IMR-90 (cell line): ENCODE measurements around the gene KNG1. TPM values are rescaled to one million over a fixed set of nuclear protein-coding genes. Genes with fewer than 3 reads are reported as not detected.

Experiments
- ATAC-seq: fragments of 200-7000 bp; cut with Tn5 transposase; 2 replicates; pipeline ENCODE4 v1.9.1; 2020; ENCODE audit warnings: low read depth, mild to moderate bottlenecking, moderate library complexity
- BruUV-seq: library from RNA; stranded (reverse); fragments of 400-500 nt; replicated peaks from 2 replicates; lab custom pipeline; 2021; lab: Mats Ljungman, UMichigan
- CTCF ChIA-PET: fragments of 300-600 bp; formaldehyde crosslinking; extraction: SDS; loops from one replicate; lab custom pipeline; 2021; ENCODE audit warnings: antibody characterized with exemption; lab: Yijun Ruan, JAX
- POLR2A ChIA-PET: fragments of 300-600 bp; sonication (Branson Sonifier 250); formaldehyde crosslinking; loops from one replicate; lab custom pipeline; 2022; ENCODE audit warnings: antibody characterized with exemption; ENCODE audit not compliant: unreplicated experiment; lab: Charles Lee
- DNase-seq: peaks from one replicate; pipeline ENCODE4 v3.0.0; 2013
- H2AFZ ChIP-seq: replicated peaks from 2 replicates; pipeline ENCODE3; 2013; ENCODE audit warnings: low read length, mild to moderate bottlenecking; ENCODE audit not compliant: poor library complexity
- H2AK5ac ChIP-seq: 2 replicates; pipeline ENCODE4 v1.6.1; 2013; ENCODE audit warnings: low read depth, low read length, inconsistent platforms
- H2AK9ac ChIP-seq: replicated peaks from 2 replicates; pipeline ENCODE3; 2013; ENCODE audit warnings: mild to moderate bottlenecking, low read depth, low read length, moderate library complexity; ENCODE audit not compliant: poor library complexity
- H2BK120ac ChIP-seq: 2 replicates; pipeline ENCODE4 v1.6.1; 2013; ENCODE audit warnings: low read depth, low read length, inconsistent platforms
- H2BK15ac ChIP-seq: 3 replicates; pipeline ENCODE4 v1.6.1; 2013; ENCODE audit warnings: low read depth, low read length, inconsistent platforms
- H2BK20ac ChIP-seq: 2 replicates; pipeline ENCODE4 v1.6.1; 2013; ENCODE audit warnings: low read depth, mild to moderate bottlenecking, inconsistent platforms, low read length, moderate library complexity
- H2BK5ac ChIP-seq: 2 replicates; pipeline ENCODE4 v1.6.1; 2013; ENCODE audit warnings: mild to moderate bottlenecking, low read depth, low read length, inconsistent platforms; ENCODE audit not compliant: poor library complexity, severe bottlenecking
- H3K14ac ChIP-seq: replicated peaks from 2 replicates; pipeline ENCODE4 v1.6.1; 2013; ENCODE audit warnings: low read depth, low read length, inconsistent platforms
- H3K18ac ChIP-seq: 2 replicates; pipeline ENCODE4 v1.6.1; 2013; ENCODE audit warnings: low read depth, low read length, control low read depth
- H3K23ac ChIP-seq: 2 replicates; pipeline ENCODE4 v1.6.1; 2013; ENCODE audit warnings: low read depth, low read length, inconsistent platforms
- H3K27ac ChIP-seq: 2 replicates; pipeline ENCODE4 v1.5.1; 2013; ENCODE audit warnings: mild to moderate bottlenecking, control low read depth, low read length; ENCODE audit not compliant: insufficient read depth
- H3K27me3 ChIP-seq: 2 replicates; pipeline ENCODE4 v1.6.1; 2013; ENCODE audit warnings: low read length; ENCODE audit not compliant: control insufficient read depth, insufficient read depth
- H3K36me3 ChIP-seq: 2 replicates; pipeline ENCODE4 v1.6.1; 2013; ENCODE audit warnings: low read length, mixed read lengths; ENCODE audit not compliant: control insufficient read depth, insufficient read depth
- H3K4ac ChIP-seq: 2 replicates; pipeline ENCODE4 v1.6.1; 2013; ENCODE audit warnings: low read depth, low read length, inconsistent platforms
- H3K4me1 ChIP-seq: 2 replicates; pipeline ENCODE4 v1.6.1; 2013; ENCODE audit warnings: low read length, mixed read lengths; ENCODE audit not compliant: control insufficient read depth, insufficient read depth
- H3K4me2 ChIP-seq: 2 replicates; pipeline ENCODE4 v1.6.1; 2013; ENCODE audit warnings: low read depth, mild to moderate bottlenecking, control low read depth, low read length, moderate library complexity
- H3K4me3 ChIP-seq: 2 replicates; pipeline ENCODE4 v1.5.1; 2013; ENCODE audit warnings: low read depth, mild to moderate bottlenecking, control low read depth, low read length, moderate library complexity; ENCODE audit not compliant: insufficient read depth
- H3K56ac ChIP-seq: 2 replicates; pipeline ENCODE4 v1.6.1; 2013; ENCODE audit warnings: low read length, inconsistent platforms; ENCODE audit not compliant: insufficient read depth; ENCODE audit errors: extremely low read depth
- H3K79me1 ChIP-seq, 2 experiments: 2 replicates each; pipeline ENCODE4 v1.6.1; 2013; ENCODE audit warnings: low read length in 2 of 2, inconsistent platforms in 1 of 2, low read depth in 1 of 2
- H3K9ac ChIP-seq: 2 replicates; pipeline ENCODE4 v1.6.1; 2013; ENCODE audit warnings: low read depth, low read length, control low read depth
- H3K9me1 ChIP-seq: 2 replicates; pipeline ENCODE4 v1.6.1; 2013; ENCODE audit warnings: low read length, inconsistent platforms; ENCODE audit not compliant: insufficient read depth
- H3K9me3 ChIP-seq: 2 replicates; pipeline ENCODE4 v1.6.1; 2013; ENCODE audit warnings: low read length; ENCODE audit not compliant: control insufficient read depth, insufficient read depth
- H4K20me1 ChIP-seq: 2 replicates; pipeline ENCODE4 v1.6.1; 2013; ENCODE audit warnings: low read length, inconsistent platforms; ENCODE audit not compliant: insufficient read depth
- H4K5ac ChIP-seq: 2 replicates; pipeline ENCODE4 v1.6.1; 2013; ENCODE audit warnings: mild to moderate bottlenecking, low read depth, low read length, control low read depth
- H4K8ac ChIP-seq, 2 experiments: 2 replicates each; pipeline ENCODE4 v1.6.1; 2013; ENCODE audit warnings: low read depth in 2 of 2, low read length in 2 of 2, control low read depth in 1 of 2, inconsistent platforms in 1 of 2
- H4K91ac ChIP-seq: 2 replicates; pipeline ENCODE4 v1.6.1; 2013; ENCODE audit warnings: low read depth, low read length, inconsistent platforms; ENCODE audit not compliant: insufficient read depth
- BHLHE40 ChIP-seq: fragments of 150-350 bp; IDR thresholded peaks from 2 replicates; pipeline ENCODE4 v1.6.1; 2016; ENCODE audit warnings: mild to moderate bottlenecking, low read depth, low read length
- CEBPB ChIP-seq: IDR thresholded peaks from 2 replicates; pipeline ENCODE4 v1.6.1; 2012; ENCODE audit warnings: low read depth, low read length, improper control_type of control experiment
- CHD1 ChIP-seq: IDR thresholded peaks from 2 replicates; pipeline ENCODE4 v1.6.1; 2012; ENCODE audit warnings: low read depth, low read length, improper control_type of control experiment
- CTCF ChIP-seq: conservative IDR thresholded peaks from 2 replicates; pipeline ENCODE4 v1.5.1; 2012; ENCODE audit warnings: mild to moderate bottlenecking, low read depth, low read length, improper control_type of control experiment
- ELK1 ChIP-seq: fragments of 150-350 bp; IDR thresholded peaks from 2 replicates; pipeline ENCODE4 v1.6.1; 2016; ENCODE audit warnings: low read depth, mild to moderate bottlenecking, low read length, moderate library complexity, borderline replicate concordance
- FOS ChIP-seq: fragments of 150-350 bp; IDR thresholded peaks from 2 replicates; pipeline ENCODE4 v1.6.1; 2016; ENCODE audit warnings: low read depth, low read length
- MAFK ChIP-seq: IDR thresholded peaks from 2 replicates; pipeline ENCODE4 v1.6.1; 2012; ENCODE audit warnings: low read depth, low read length, improper control_type of control experiment
- MAZ ChIP-seq: IDR thresholded peaks from 2 replicates; pipeline ENCODE4 v1.6.1; 2012; ENCODE audit warnings: low read depth, mild to moderate bottlenecking, low read length, improper control_type of control experiment, moderate library complexity, borderline replicate concordance
- MXI1 ChIP-seq: IDR thresholded peaks from 2 replicates; pipeline ENCODE4 v1.6.1; 2012; ENCODE audit warnings: low read depth, mild to moderate bottlenecking, low read length, moderate library complexity, borderline replicate concordance
- NFE2L2 ChIP-seq: fragments of 150-350 bp; IDR thresholded peaks from 2 replicates; pipeline ENCODE4 v1.6.1; 2016; ENCODE audit warnings: low read depth, mild to moderate bottlenecking, low read length
- POLR2A ChIP-seq: IDR thresholded peaks from 2 replicates; pipeline ENCODE4 v1.6.1; 2012; ENCODE audit warnings: mild to moderate bottlenecking, low read depth, low read length
- RAD21 ChIP-seq: IDR thresholded peaks from 2 replicates; pipeline ENCODE4 v1.6.1; 2012; ENCODE audit warnings: low read length, improper control_type of control experiment
- RCOR1 ChIP-seq: IDR thresholded peaks from 2 replicates; pipeline ENCODE4 v1.6.1; 2012; ENCODE audit warnings: mild to moderate bottlenecking, low read length, improper control_type of control experiment; ENCODE audit not compliant: insufficient replicate concordance
- RFX5 ChIP-seq: IDR thresholded peaks from 2 replicates; pipeline ENCODE4 v1.8.0; 2012; ENCODE audit warnings: low read depth, mild to moderate bottlenecking, low read length, moderate library complexity
- USF2 ChIP-seq: fragments of 150-350 bp; IDR thresholded peaks from 2 replicates; pipeline ENCODE4 v1.6.1; 2017; ENCODE audit warnings: mild to moderate bottlenecking, antibody characterized with exemption, low read length, low read depth
- WGBS, 2 experiments: methylation state at CpG; one replicate each; pipeline versions ENCODE4 v1.1.5 to v1.1.7; 2013; ENCODE audit warnings: missing lambda C conversion rate in 2 of 2; ENCODE audit not compliant: insufficient read length in 1 of 2; ENCODE audit errors: extremely low coverage in 2 of 2; 5-methylcytosine and 5-hydroxymethylcytosine counted together
- dilution Hi-C: fragments of 300-500 bp; cut with HindIII; formaldehyde crosslinking; loops from one replicate; pipeline ENCODE4 v1.14.3; 2018; ENCODE audit warnings: low sequenced_read_pairs; ENCODE audit not compliant: unreplicated experiment
- in situ Hi-C: fragments of 300-500 bp; cut with MboI; formaldehyde crosslinking; loops from 3 replicates; pipeline ENCODE4 v1.14.3; 2019; ENCODE audit warnings: low sequenced_read_pairs, inconsistent platforms, mixed read lengths
- intact Hi-C: fragments of 100-400 bp; cut with micrococcal nuclease; formaldehyde crosslinking; loops from 2 replicates; pipeline ENCODE4 v1.10.0; 2022
- polyA plus RNA-seq, 3 experiments: library from polyadenylated mRNA; depleted of rRNA; stranded (reverse); fragments of >200 nt; gene quantifications; 2 replicates each; pipeline ENCODE4 v1.2.3, GENCODE V29; 2012; ENCODE audit warnings: low replicate concordance in 1 of 3
- total RNA-seq: library from RNA; depleted of rRNA; stranded (reverse); fragments of >200 nt; gene quantifications from 2 replicates; pipeline ENCODE4 v1.2.3, GENCODE V29; 2012

Gene KNG1
- total and polyA plus RNA-seq, 2 of the 4 experiments (the other 2 are of a cell fraction), result not detected

- Histone ChIP-seq H4K91ac (no peak overlapping the region), H4K20me1 (no peaks in the 10 kb centered on the region), H3K4me3 (no peak overlapping the region), H3K27me3 (peaks cover 1% of the 10 kb centered on the region), H3K23ac (no peak overlapping the region), H2BK5ac (no peak overlapping the region), H3K79me1 (no peaks in the 10 kb centered on the region), H2AK5ac (no peak overlapping the region), H2AK9ac (no peak overlapping the region), H3K36me3 (no peaks in the 10 kb centered on the region), H3K56ac (no peak overlapping the region), H3K27ac (no peak overlapping the region), H3K14ac (no peak overlapping the region), H2BK15ac (no peak overlapping the region), H3K9me3 (no peaks in the 10 kb centered on the region), H3K9ac (no peak overlapping the region), H4K8ac (no peak overlapping the region), H2BK120ac (no peak overlapping the region), H2AFZ (no peak overlapping the region), H3K4me2 (no peak overlapping the region), H3K4ac (no peak overlapping the region), H2BK20ac (no peak overlapping the region), H4K5ac (no peak overlapping the region), H3K9me1 (no peaks in the 10 kb centered on the region), H3K4me1 (peaks cover 2% of the 10 kb centered on the region; the same call in 1 of the 2 replicates), H3K18ac (no peak overlapping the region)
- no peak for ATAC-seq
- BruUV-seq, result no TSS peak
- 81% methylated on average over 3 of the region's 12 CpGs; no CpG with 5 or more reads in 1 of the 2 experiments for WGBS, 2 experiments
- ChIA-PET CTCF (no interaction called here), POLR2A (no interaction called here)
- intact Hi-C loops, result no loop called here
- no peak for TF ChIP-seq CTCF
- no peak for TF ChIP-seq FOS
- no peak for TF ChIP-seq NFE2L2
- no peak for TF ChIP-seq RAD21
- TF ChIP-seq POLR2A, result no peak
- no peak for TF ChIP-seq MXI1
- no peak for TF ChIP-seq CEBPB
- TF ChIP-seq MAFK, result no peak
- TF ChIP-seq RCOR1, result no peak
- TF ChIP-seq MAZ, result no peak
- no peak for TF ChIP-seq ELK1
- no peak for TF ChIP-seq CHD1
- TF ChIP-seq BHLHE40, result no peak
- no peak for TF ChIP-seq USF2
- TF ChIP-seq RFX5, result no peak
- in situ Hi-C loops, result no loop called here
- DNase-seq, result no peak
- dilution Hi-C loops, result no loop called here
These were observed 7.8 kb downstream of the KNG1 start for GRCh38 chr3:186724911-186725310.
